Testis (tissue), 3 donors: ENCODE results near the gene SLX4IP. TPM values are rescaled to one million over a fixed set of nuclear protein-coding genes. Genes with fewer than 3 reads are reported as not detected.

Experiments
- DNase-seq: peaks from one replicate; pipeline ENCODE4 v3.0.0-alpha.2; 2019
- H3K27ac ChIP-seq, 2 donors: fragments of 200-600 bp; sonication (generic); one replicate each; pipeline ENCODE4 v1.5.1; 2019
- H3K27me3 ChIP-seq: fragments of 200-600 bp; sonication (generic); one replicate; pipeline ENCODE4 v1.5.1; 2019
- H3K36me3 ChIP-seq: fragments of 200-600 bp; sonication (generic); one replicate; pipeline ENCODE4 v1.5.1; 2017; ENCODE audit warnings: low read depth; ENCODE audit errors: missing control alignments
- H3K4me1 ChIP-seq: fragments of 200-600 bp; sonication (generic); one replicate; pipeline ENCODE4 v1.5.1; 2019
- H3K4me3 ChIP-seq, 2 donors: fragments of 200-600 bp; sonication (generic); one replicate each; pipeline ENCODE4 v1.5.1; 2017 to 2019
- H3K9me3 ChIP-seq: fragments of 200-600 bp; sonication (generic); one replicate; pipeline ENCODE4 v1.5.1; 2017
- POLR2A ChIP-seq: fragments of 450-650 bp; IDR thresholded peaks from one replicate; pipeline ENCODE4 v1.6.1; 2017; ENCODE audit warnings: antibody characterized with exemption, mild to moderate bottlenecking, moderate library complexity
- WGBS, 2 donors: methylation state at CpG; one replicate each; pipeline ENCODE4 v1.1.5; 2018; 5-methylcytosine and 5-hydroxymethylcytosine counted together
- intact Hi-C: fragments of 100-400 bp; cut with DNase I; formaldehyde crosslinking; loops from one replicate; pipeline ENCODE4 v1.15.1; 2023; ENCODE audit warnings: low total_unique reads
- polyA plus RNA-seq: library from polyadenylated mRNA; stranded (reverse); fragments of 350-450 nt; fragmentation: Illumina TruSeq; extraction: RNeasy Lipid Tissue Mini Kit (QIAGEN cat#74804); gene quantifications from one replicate; pipeline ENCODE4 v1.2.3, GENCODE V29; 2014; ENCODE audit warnings: low read depth, low replicate concordance; ENCODE audit not compliant: insufficient read depth
- total RNA-seq, 2 donors: library from RNA; depleted of rRNA; stranded (reverse); fragments of >200 nt; gene quantifications; one replicate each; pipeline ENCODE4 v1.2.3, GENCODE V29; 2016
- TF ChIP-seq, protein P1 (sequence below), 3 experiments: fragments of 450-650 bp in 2 of 3; fragments of 200-600 bp in 1 of 3; sonication (generic) in 1 of 3; IDR thresholded peaks; one replicate each; pipeline ENCODE4 v1.5.1; 2016 to 2019; ENCODE audit warnings: antibody characterized with exemption in 3 of 3, mild to moderate bottlenecking in 2 of 3, moderate library complexity in 1 of 3

SLX4IP gene
- total and polyA plus RNA-seq, 3 donors from 2014 or later, result 3.8 to 10.8 (median 9.7) TPM

DNA sequence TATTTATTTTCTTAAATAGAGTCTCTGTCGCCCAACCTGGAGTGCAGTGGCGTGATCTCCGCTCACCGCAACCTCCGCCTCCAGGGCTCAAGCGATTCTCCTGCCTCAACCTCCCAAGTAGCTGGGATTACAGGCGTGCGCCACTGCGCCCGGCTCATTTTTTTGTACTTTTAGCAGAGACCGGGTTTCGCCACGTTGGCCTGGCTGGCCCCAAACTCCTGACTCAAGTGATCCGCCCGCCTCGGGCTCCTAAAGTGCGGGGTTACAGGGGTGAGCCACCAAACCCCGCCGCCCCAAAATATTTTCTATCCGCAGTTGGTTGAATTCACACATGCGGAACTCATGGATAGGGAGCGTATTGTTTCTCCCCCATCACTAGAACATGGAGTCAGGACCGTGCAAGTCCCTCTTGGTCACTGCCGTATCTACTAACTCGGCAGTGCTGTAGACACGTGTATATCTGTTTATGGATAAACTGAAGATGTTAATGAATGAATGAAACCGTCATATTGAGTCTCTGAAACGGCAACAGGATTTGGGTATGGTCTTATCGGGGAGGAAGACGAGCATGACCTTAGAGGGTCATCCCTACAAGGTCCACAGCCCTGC lies 2.0 kb upstream of the SLX4IP start:
- Histone ChIP-seq H3K4me1 (peaks cover 12% of the 10 kb centered on the region), H3K4me3 (peak overlapping the region; percentile 68 to 84), H3K27me3 (no peaks in the 10 kb centered on the region), H3K9me3 (no peaks in the 10 kb centered on the region), H3K36me3 (no peaks in the 10 kb centered on the region), H3K27ac (peak overlapping the region; percentile 86 to 92)
- 27 to 41% methylated on average over 25 to 30 of the region's 30 CpGs for WGBS, 2 donors
- intact Hi-C loops, result no loop called here
- TF ChIP-seq POLR2A, result no peak
- TF ChIP-seq, protein P1, sequence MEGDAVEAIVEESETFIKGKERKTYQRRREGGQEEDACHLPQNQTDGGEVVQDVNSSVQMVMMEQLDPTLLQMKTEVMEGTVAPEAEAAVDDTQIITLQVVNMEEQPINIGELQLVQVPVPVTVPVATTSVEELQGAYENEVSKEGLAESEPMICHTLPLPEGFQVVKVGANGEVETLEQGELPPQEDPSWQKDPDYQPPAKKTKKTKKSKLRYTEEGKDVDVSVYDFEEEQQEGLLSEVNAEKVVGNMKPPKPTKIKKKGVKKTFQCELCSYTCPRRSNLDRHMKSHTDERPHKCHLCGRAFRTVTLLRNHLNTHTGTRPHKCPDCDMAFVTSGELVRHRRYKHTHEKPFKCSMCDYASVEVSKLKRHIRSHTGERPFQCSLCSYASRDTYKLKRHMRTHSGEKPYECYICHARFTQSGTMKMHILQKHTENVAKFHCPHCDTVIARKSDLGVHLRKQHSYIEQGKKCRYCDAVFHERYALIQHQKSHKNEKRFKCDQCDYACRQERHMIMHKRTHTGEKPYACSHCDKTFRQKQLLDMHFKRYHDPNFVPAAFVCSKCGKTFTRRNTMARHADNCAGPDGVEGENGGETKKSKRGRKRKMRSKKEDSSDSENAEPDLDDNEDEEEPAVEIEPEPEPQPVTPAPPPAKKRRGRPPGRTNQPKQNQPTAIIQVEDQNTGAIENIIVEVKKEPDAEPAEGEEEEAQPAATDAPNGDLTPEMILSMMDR (IDR thresholded peaks at IDR 0.05), result no peak
- no peak for DNase-seq

DNA sequence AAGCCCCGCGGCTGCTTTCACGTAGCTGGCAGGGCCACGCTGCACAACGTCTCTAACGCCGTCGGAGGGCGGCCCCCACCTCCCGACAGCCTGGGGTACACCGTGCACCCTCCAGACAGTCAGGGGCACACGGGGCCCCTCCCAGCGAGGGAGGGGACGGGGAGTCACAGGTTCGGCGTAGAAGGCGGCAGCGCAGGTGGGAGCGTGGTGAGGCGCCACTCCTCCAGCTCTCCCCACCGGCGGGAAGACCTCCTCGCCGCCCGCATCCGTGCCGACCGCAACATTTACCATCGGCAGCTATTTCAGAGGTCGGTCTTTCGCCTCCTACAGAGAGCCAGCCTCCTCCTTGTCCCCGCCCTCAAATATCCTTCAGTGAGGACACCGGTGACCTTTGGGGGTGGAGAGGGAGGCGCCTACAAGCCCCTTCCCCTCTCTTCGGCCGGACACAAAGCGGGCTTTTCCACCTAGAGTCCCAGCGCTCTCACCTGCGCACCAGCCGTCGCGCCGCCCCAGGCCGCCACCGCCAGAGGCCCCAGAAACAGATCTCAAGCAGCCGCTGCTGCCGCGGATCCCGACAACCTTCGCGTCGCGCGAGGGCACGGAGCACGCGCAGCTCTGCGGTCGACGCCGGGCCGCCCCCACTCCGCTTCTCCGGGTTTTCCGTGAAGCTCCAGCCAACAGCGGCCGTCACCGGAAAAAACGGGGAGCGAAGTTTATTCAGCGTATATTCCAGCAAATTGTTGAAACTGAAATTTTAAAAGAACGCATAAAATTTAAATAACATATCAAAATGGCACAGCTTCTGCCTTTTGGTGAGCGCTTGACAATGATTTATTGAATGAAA lies 1.3 kb upstream of the SLX4IP start, which contains the start of gene MKKS:
TSS of gene MKKS (minus strand) at position 600 of the 844 bp plus-strand sequence. CDS start 20,708 bp downstream, outside the sequence.
- H3K36me3 ChIP-seq, result no peaks in the 10 kb centered on the region
- H3K27ac ChIP-seq, result peak within 1 kb of the TSS; percentile 86 to 92
- peaks cover 12% of the 10 kb centered on the region for H3K4me1 ChIP-seq
- 0 to 1% methylated on average over 26 to 59 of the region's 73 CpGs for WGBS, 2 donors
- DNase-seq, result peak; percentile 88
- TF ChIP-seq, protein P1 (IDR thresholded peaks at IDR 0.05), result no peak
- TF ChIP-seq POLR2A, result no peak
- H3K27me3 ChIP-seq, result no peaks in the 10 kb centered on the region
- intact Hi-C loops, result no loop called here
- H3K9me3 ChIP-seq, result no peaks in the 10 kb centered on the region
- H3K4me3 ChIP-seq, result peak within 1 kb of the TSS; percentile 68 to 84

DNA sequence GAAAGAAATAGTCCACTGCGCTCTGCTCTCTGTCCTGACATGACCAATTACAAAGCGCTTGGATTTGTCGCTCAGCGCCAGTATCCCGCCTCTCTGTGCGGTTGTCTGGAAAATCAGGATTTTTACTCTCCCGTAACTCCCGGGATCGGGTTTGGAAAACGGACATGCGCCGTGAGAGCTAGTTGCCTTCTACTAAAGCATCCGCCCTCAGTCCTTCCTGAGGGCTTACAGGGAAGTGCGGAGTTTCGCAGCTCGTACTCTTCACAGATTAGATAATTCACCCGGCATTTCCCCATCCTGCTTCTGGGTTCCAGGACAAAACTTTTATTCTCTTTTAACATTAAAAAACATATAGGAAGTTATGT lies 656 bp upstream of the SLX4IP start:
- intact Hi-C loops, result no loop called here
- peak; percentile 82 for TF ChIP-seq POLR2A
- TF ChIP-seq, protein P1 (IDR thresholded peaks at IDR 0.05), result no peak
- Histone ChIP-seq H3K4me3 (peak overlapping the region; percentile 68 to 84), H3K9me3 (no peaks in the 10 kb centered on the region), H3K27me3 (no peaks in the 10 kb centered on the region), H3K27ac (peak overlapping the region; percentile 86 to 92), H3K36me3 (no peaks in the 10 kb centered on the region), H3K4me1 (peaks cover 12% of the 10 kb centered on the region)
- peak; percentile 96 for DNase-seq
- 0% methylated on average over 17 of the region's 17 CpGs for WGBS, 2 donors

DNA sequence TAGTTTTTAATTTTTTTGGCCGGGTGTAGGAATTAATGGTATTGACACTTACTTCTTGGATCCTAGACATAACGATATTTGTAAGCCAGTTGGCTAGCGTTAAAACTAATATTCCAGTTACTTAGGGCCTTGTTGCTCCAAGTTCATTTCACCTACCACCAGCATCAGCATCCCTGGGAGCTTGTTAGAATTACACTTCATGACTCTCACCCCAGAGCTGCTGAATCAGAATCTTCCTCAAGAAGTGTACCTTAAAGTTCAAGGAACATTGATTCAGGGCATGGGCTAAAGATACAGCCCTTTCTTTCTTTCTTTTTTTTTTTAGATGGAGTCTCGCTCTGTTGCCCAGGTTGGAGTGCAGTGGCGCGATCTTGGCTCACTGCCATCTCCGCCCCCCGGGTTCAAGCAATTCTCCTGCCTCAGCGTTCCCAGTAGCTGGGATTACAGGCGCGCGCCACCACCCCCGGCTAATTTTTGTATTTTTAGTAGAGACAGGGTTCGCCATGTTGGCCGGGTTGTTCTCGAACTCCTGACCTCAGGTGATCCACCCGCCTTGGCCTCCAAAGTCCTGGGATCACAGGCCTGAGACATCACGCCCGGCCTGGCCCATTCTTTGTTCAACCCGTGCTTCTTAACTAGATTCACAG lies 1.1 kb downstream of the SLX4IP start:
- H3K27ac ChIP-seq, result no peak overlapping the region
- no peaks in the 10 kb centered on the region for H3K27me3 ChIP-seq
- H3K4me1 ChIP-seq, result peaks cover 12% of the 10 kb centered on the region
- H3K36me3 ChIP-seq, result no peaks in the 10 kb centered on the region
- intact Hi-C loops, result no loop called here
- H3K9me3 ChIP-seq, result no peaks in the 10 kb centered on the region
- peak overlapping the region in 1 of 2 donors; percentile 84 for H3K4me3 ChIP-seq
- DNase-seq, result no peak
- WGBS, 2 donors, result 71 to 72% methylated on average over 20 of the region's 20 CpGs
- no peak for TF ChIP-seq POLR2A
- TF ChIP-seq, protein P1 (IDR thresholded peaks at IDR 0.05), result no peak
